ENCODE data around the gene CPA5. TPM values are rescaled to one million over a fixed set of nuclear protein-coding genes. Genes with fewer than 3 reads are reported as not detected.
"Not testable (repeated sequence)": the region's sequence is repeated elsewhere in the genome, so short reads cannot be mapped to it uniquely, and the experiment has no call there.

Gene CPA5, protein sequence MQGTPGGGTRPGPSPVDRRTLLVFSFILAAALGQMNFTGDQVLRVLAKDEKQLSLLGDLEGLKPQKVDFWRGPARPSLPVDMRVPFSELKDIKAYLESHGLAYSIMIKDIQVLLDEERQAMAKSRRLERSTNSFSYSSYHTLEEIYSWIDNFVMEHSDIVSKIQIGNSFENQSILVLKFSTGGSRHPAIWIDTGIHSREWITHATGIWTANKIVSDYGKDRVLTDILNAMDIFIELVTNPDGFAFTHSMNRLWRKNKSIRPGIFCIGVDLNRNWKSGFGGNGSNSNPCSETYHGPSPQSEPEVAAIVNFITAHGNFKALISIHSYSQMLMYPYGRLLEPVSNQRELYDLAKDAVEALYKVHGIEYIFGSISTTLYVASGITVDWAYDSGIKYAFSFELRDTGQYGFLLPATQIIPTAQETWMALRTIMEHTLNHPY
- polyA plus RNA-seq (ENCODE audit: insufficient read depth in 1 of 5, insufficient read length in 5 of 5, low replicate concordance in 1 of 5) = 1 to 10 TPM in 1 of 5 donors, under 1 TPM in 4; 0.10 to 1.4 (median 0.30) TPM
- long read RNA-seq, donor 1 = 0 reads
- long read RNA-seq, donor 2 = 0 reads
- long read RNA-seq, donor 3 = 0 reads
- long read RNA-seq, donor 4 = 0 reads
- long read RNA-seq, donor 5 = 0 reads
- long read RNA-seq, donor 6 = 0 reads
- long read RNA-seq, donor 7 = 0 reads
- long read RNA-seq, donor 8 = 0 reads

DNA sequence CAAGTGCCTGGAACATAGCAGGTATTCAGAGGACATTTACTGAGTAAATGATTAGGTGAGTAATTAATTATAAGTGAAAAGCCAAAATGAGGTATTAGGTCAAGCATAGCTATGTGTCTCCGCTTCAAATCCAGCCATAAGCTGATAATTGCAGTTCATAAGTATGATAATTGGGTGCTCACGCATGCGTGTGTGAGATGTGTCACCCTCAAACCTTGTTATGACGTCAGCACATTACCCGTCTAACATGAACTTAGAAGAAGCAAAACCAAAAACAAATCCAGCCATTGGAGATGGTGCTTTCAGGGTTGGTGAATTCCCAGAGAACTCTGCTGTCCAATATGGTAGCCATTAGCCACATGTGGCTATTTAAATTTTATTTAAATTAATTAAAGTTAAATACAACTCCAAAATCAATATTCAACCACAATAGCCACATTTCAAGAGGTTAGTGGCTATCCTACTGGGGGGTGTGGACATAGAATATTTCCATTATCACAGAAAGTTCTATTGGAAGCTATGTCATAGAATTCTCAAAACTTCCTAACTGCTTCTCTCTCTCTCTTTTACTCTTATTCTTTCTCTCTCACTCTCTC is at the start of gene CPA5:
Gene CPA5, plus strand, starts transcription at position 546 of the 596 bp plus-strand sequence. CDS start 1,670 bp downstream, outside the sequence.
- DNase-seq = no peak

DNA sequence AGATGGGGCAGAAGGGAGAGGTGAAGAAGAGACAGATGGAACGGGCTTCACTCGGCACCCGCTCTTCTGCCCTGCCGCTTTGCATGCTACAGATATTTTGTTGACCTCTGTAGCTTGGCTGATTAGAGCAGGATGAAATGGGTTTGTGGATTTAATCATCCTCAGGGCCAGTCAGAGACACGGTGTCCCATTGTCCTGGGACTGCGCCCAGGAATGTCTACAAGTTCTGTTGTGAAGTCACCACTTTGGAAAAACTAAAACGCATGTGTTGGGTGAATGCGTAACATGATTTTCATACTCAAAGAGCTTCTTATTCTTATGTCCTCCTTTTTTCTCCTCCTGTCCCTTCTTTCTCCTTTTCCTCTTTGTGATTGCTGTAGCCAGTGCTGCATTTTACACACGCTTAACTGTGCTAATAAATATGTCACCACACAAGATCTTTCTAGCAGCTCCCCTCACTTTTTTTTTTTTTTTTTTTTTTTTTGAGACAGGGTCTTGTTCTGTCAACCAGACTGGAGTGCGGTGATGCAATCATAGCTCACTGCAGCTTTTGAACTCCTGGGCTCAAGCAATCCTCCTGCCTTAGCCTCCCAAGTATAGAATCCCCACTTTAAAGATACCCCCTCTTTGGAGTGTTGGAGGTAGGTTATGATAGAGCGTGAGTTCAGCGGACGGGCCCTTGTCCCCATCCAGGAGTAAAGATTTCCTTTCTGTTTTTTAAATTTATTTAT is 48.2 kb upstream of the CPA5 start:
- DNase-seq = no peak

DNA sequence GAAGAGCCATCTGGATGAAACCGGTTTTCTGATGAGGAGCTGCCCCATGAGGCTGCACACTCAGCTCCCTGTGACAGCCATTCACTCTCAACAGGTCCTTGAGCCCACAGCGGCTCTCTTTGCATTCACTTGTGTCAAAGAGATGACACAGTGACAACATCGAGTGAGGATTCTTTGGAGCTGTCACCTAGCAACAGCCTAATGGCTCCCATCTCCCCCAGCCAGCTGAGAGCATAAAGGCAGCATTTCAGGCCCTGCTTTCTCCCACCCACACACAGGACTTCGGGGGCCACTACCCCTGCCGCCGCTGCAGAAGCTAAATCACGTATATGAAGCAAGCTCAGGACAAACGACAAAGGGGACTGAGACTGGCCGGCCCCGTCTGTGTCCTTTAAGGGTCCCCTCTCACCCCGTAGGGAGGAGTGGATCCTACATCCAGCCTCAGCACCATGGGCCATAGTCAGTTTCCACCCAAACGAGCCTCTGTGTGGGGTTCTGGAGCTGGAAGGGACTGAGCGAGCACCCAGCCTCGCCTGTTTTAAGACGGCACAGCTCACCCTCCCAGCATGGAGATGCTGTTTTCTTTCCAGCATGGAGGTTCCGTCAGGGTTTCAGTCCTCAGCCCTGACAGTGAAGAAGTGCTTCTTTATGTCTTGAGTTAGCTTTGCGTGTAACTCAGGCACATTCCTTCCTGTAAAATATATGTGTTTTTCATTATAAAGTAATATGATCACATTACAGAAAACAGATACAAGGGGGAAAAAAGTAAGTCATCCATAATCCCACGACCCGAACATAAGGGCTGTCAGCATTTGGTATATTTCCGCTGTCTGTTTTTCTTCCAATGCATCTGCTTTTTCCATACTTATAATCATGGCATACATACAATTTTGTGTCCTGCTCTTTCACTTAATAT is 46.7 kb upstream of the CPA5 start:
- DNase-seq = no peak

DNA sequence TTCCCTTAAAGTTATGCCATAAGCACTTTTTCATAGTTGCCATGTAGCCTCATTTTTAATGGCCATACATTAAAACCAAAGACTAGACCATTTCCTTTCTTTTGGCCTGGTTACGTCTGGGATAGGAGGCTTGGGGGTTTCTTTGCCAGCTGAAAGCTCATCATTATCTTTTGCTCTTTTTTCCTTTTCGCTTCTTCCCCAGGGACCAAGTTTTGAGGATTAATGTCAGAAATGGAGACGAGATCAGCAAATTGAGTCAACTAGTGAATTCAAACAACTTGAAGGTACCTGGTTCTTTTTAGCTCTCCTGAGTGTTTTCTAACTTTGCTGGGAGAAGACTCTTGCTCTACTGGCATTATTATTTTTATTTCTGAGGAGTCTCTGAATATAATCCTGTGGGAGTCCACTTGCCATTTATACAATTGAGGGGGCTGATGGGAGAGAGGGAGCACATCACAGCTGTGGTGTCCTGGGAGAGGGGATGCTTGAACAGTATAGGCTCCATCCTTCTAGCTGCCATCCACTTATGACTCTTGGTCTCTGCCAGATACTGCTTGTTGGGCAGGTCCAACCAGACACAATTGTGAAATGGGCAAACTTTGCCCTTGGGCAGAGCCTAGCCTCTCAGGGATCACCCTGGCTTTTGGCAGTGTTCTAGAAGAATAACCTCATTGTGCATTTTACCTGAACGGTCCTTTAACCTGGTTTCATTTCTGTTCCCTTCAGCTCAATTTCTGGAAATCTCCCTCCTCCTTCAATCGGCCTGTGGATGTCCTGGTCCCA is 45.9 kb upstream of the CPA5 start:
- DNase-seq = no peak

DNA sequence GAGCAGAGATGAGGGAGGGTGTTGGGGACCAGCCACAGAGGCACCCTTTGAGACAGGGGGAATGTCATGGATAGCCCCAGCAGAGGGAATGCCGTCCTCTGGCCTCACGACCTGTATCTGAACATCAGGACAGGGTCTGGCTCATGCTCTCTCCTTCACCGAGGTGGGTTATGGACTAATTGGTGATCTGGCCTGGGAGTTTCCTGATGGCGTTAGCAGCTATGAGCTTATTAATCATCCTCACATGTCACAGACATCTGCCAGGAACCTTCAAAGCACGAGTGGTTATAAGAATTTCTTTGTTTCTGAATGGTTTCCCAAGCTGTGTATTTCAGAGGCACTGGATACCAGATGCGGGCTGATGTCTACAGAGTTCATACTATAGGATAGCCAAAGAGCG is 44.8 kb upstream of the CPA5 start:
- DNase-seq = no peak

DNA sequence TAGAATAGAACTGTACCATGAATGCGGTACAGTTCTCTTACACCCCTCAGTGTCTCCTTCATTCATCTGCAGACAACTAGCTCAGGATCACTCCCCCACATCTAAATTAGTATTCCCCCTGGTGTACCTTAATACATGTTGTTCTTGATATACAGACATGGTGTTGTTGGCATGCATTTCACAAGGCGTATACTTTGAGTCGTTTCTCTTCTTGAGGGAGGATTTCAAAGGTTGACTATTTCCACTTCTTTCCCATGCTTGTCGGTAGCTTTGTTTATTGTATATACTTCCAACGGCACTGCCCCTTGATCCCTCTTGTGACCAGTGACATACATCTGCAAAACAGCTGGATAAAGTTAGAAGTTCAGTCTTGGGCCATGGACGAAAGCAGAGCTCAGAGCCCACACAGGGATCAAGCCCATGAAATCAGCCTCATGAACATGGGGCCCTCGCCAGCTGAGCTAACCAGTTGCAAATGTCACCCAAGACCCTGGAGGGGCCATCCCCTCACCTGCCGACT is 43.1 kb upstream of the CPA5 start:
- no peak for DNase-seq

DNA sequence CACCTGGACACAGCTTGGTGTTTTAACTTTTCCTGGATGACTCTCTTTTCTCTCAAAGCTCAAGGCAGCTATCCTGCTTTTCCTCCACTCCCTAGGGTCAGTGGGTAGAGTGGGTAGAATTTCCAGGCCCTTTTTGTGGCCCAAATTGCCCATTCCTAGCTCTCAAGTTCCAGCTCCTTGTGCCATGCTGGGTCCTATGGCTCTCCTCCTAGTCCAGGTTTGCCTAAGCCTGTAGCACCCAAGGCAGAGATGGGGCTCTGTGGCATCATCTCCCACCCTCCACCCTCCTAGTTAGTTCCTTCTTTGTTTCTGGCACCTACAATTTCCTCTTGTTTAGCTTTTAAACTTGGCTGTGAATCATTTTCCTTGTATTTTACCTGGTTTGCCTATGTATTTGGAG is 42.0 kb upstream of the CPA5 start:
- no peak for DNase-seq

DNA sequence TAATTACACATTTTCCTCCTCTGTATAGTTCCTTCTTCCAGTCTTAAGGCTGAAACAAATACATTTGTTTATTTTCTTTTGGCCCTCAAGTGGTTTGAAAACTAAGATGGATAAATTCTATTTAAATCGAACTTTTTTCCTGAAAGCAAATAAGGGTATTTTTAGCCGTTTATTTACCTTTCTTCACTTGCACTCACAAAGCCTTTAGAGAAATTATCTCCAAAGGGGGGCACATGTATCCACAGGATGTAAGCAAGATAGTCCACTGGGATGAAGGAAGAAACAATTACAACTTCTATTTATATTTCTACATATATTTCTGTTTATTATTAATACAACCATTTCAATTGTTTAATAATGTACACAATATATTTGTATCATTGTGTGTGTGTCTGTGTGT is 41.5 kb upstream of the CPA5 start:
- no peak for DNase-seq

DNA sequence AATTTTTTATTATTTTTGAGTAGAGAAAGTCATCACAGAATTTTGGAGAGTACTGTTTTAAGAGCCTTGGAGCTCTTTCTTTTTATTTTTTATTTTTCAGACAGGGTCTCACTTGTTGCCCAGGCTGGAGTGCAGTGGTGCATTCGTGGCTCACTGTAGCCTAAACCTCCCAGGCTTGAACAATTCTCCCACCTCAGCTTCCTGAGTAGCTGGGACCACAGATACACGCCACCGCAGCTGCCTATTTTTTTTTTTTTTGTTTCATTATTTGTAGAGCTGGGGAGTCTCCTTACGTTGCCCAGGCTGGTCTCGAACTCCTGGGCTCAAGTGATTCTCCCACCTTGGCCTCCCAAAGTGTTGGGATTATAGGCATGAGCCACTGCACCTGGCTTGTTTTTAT is 41.1 kb upstream of the CPA5 start:
- DNase-seq = no peak

DNA sequence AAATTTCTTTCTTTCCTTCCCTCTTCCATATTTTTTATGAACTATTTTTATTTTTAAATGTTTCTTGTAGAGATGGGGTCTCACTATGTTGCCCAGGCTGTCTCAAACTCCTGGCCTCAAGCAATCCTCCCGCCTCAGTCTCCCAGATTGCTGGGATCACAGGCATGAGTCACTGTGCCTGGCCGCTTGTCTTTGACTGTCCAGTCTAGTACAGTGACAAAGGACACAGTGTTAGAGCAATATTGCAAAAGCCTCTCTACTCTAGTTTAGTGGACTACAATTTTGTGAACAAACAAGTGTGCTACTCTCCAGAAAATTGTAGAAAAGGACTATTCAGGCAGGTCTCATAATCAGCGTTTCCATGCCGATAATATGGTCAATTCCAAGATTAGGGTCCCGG is 40.6 kb upstream of the CPA5 start:
- no peak for DNase-seq

DNA sequence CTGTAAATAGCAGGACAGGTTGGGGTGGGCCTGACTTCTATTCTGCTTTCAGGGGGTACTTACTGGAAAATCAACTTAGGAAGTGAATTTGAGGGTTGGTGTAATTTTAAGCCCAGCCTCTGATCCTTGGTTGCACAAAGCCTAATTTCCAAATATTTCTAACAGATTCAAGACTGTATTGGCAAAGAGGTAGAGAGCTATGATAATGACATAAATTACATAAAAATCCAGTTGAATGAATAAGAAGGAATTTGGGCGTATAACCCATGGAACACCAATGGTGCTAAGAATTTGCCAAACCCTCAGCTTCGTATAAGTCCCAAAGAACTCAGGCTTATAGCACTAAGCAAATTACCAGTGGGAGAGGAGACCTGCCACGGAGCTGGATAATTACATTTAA is 39.7 kb upstream of the CPA5 start:
- DNase-seq = no peak

DNA sequence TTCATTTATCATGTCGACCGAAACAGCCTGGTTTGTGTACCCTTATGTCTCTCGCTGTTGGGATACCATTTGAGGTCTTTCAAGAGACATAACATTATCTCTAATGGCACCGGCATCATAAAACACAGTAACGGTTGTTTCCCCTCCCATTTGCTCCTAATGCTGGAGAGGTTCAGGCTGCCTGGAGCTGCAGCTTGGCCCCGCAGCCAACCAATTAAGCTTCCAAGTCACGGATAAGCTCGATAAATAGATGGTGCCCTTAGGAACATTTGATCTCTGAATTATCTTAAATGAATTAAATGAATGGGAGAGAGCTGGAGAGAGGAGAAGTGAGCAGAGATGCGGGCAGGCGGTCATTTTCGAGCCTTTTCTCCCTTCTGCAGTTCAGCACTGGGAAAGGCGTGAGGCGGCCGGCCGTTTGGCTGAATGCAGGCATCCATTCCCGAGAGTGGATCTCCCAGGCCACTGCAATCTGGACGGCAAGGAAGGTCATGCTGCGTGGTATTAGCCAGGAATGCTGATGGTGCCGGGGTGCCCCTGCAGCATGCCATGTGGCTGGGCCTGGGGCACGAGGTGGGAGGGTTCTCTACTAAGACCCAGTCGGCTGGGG is 39.1 kb upstream of the CPA5 start:
- no peak for DNase-seq

DNA sequence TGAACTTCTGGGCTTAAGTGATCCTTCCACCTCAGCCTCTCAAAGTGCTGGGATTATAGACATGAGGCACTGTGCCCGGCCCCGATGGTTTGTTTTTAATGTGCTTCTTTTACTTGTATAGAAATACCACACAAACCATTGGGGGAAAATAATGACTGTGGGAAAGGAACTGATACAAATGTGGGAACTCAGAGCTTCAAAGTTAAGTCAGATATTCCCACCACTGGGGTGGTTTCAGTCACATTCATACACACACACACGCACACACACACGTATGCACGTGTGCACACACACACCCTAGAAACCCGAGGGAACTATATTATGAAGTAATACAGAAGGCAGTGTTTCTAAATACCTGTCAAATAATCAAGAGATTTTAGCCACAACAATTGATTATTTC is 34.6 kb upstream of the CPA5 start:
- no peak for DNase-seq

DNA sequence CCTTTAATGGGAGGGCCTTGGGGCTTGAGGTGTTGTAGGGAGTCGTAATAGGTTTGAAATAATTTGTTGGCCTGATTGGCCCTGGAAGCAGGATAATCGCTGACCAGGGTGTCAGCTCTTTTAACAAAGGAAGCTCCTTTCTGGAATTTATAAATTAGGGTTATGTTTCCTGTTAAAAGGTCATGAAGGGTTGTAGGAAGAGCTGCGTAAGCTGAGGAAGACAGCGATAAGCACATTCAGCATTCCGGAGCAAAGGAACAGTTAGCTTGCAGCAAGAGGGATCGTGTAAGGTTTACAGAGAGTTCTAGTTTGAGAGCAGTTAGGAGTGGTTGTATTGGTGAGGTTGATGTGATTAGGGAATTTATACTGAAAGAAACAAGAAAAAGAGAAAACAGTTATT is 30.3 kb upstream of the CPA5 start:
- DNase-seq = no peak

DNA sequence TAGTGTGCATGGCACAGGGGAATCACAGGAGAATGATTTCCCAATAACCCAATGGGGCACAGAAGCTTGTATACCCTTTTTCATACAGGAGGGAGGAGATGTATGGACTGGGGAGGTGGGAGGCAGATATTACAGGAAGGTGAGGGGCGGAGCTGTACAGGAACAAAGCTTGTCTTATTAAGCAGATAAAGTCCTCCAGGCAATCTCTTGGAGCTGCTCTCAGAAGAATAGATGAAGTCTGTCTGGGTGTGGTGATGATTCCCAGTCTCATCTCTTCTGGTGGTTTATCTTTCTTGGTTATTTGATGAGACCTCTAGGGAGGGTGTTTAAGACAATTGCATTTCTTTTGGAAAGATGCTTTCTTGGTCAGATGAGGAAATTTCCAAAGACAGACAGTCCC is 25.1 kb upstream of the CPA5 start:
- no peak for DNase-seq

DNA sequence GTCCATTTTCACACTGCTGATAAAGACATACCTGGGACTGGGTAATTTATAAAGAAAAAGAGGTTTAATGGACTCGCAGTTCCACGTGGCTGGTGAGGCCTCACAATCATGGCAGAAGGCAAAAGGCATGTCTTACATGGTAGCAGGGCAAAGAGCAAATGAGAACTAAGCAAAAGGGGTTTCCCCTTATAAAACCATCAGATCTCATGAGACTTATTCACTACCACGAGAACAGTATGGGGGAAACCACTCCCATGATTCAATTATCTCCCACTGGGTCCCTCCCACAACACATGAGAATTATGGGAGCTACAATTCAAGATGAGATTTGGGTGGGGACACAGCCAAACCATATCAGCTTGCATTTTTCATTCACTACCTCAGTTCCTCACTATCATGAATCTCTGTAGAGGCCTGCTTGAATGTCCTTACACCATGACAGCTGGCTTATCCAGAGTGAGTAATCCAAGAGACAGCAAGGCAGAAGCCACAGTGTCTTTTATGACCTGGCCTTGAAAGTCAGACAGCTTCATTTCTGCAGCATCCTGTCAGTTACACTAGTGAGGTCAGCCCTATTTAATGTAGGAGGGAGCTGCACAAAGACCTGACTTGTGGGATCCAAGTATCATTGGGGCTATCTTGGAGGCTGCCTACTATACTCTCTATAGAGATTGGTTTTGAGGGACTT is 22.9 kb upstream of the CPA5 start:
- DNase-seq = not testable (repeated sequence)

DNA sequence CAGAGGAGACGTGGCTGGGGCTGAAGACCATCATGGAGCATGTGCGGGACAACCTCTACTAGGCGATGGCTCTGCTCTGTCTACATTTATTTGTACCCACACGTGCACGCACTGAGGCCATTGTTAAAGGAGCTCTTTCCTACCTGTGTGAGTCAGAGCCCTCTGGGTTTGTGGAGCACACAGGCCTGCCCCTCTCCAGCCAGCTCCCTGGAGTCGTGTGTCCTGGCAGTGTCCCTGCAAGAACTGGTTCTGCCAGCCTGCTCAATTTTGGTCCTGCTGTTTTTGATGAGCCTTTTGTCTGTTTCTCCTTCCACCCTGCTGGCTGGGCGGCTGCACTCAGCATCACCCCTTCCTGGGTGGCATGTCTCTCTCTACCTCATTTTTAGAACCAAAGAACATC is 22.0 kb upstream of the CPA5 start:
- DNase-seq = no peak

DNA sequence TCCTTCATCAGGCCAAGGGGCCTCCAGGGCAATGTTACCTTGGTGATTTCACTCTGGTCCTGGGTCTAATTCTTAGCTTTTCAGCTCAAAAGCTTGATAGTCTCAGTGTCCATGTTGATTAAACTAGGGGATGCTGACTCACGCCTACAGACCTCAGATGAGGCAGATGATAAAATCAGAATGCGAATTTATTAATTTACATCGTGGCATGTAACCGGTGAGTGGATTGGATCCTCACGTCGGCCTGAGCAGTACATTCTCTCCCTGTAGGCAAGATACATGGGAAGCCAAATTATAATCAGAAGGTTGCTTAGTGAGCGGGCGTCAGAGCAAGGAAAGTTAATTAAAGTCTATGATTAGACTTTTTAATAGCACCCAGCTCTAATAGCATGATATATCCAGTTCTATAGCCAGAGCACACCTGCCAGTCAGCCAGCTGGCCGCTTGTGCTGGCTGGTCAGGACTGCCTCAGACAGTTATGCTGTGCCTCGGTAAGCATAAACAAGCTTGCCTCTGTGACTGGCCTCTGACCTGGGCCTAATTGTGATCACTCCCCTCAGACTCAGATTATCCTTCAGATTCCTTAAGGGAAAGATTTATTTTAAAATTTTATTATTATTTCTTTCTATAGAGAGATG is 20.2 kb upstream of the CPA5 start:
- no peak for DNase-seq

DNA sequence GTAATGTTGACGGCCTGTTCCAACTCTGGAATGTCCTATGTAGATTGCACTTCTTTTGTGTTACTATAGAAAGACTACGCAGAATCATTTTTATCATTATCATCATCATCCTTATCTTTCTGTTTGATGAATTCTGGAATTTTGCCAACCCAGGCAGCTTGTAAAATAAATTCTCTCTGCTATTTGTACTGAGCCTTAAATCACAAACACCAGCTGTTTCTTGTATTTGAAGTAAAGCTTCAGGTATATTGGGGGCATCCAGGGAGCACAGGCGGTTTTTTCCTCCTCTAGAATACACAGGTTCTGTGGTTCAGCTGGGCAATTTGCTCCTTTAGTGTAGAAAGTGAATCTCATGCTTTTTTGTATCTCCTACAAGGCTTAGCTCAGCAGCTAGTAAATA is 14.9 kb upstream of the CPA5 start:
- DNase-seq = no peak

All from right lung (tissue), 10 donors.